SK-N-SH treated with all-trans-retinoic acid at 6 μM for 48 hours (cell line): Measurements from ENCODE around the gene SYNGR3.

ENCODE experiments used
- PATZ1 ChIP-seq: fragments of 250-450 bp; sonication (Bioruptor Pico); IDR thresholded peaks from 2 replicates; pipeline ENCODE4 v1.8.0; 2020; ENCODE audit warnings: mild to moderate bottlenecking, moderate library complexity, borderline replicate concordance
- ZFP3 ChIP-seq: fragments of 250-450 bp; sonication (Bioruptor Pico); IDR thresholded peaks from 2 replicates; pipeline ENCODE4 v1.5.0; 2020; ENCODE audit warnings: mild to moderate bottlenecking, moderate library complexity

GRCh38 chr16:2008009-2008526 lies 18.3 kb downstream of the SYNGR3 start:
- TF ChIP-seq PATZ1 (CRISPR knock-in tag) (no peak), ZFP3 (no peak)
